HFF-Myc (cell line): ENCODE results near the gene DPT.

ENCODE experiments used
- DNase-seq: peaks from one replicate; pipeline ENCODE4 v3.0.0-alpha.2; 2011; ENCODE audit warnings: low read depth; ENCODE audit errors: extremely low read depth
- H3K4me3 ChIP-seq: replicated peaks from 2 replicates; pipeline ENCODE4 v1.5.1; 2011; ENCODE audit warnings: low read depth, mild to moderate bottlenecking, control low read depth, low read length
- TF ChIP-seq, protein P1 (sequence below): IDR thresholded peaks from 2 replicates; pipeline ENCODE4 v1.5.1; 2012; ENCODE audit warnings: mild to moderate bottlenecking, low read depth, low read length, control low read depth; ENCODE audit errors: missing control alignments

Gene DPT

GRCh38 chr1:168654198-168654915 is 74.6 kb downstream of the DPT start:
- no peak for DNase-seq
- TF ChIP-seq, protein P1, sequence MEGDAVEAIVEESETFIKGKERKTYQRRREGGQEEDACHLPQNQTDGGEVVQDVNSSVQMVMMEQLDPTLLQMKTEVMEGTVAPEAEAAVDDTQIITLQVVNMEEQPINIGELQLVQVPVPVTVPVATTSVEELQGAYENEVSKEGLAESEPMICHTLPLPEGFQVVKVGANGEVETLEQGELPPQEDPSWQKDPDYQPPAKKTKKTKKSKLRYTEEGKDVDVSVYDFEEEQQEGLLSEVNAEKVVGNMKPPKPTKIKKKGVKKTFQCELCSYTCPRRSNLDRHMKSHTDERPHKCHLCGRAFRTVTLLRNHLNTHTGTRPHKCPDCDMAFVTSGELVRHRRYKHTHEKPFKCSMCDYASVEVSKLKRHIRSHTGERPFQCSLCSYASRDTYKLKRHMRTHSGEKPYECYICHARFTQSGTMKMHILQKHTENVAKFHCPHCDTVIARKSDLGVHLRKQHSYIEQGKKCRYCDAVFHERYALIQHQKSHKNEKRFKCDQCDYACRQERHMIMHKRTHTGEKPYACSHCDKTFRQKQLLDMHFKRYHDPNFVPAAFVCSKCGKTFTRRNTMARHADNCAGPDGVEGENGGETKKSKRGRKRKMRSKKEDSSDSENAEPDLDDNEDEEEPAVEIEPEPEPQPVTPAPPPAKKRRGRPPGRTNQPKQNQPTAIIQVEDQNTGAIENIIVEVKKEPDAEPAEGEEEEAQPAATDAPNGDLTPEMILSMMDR, result no peak
- H3K4me3 ChIP-seq, result no peak overlapping the region

GRCh38 chr1:168653567-168653966 is 75.4 kb downstream of the DPT start:
- H3K4me3 ChIP-seq, result no peak overlapping the region
- TF ChIP-seq, protein P1, result no peak
- DNase-seq, result no peak

DNA sequence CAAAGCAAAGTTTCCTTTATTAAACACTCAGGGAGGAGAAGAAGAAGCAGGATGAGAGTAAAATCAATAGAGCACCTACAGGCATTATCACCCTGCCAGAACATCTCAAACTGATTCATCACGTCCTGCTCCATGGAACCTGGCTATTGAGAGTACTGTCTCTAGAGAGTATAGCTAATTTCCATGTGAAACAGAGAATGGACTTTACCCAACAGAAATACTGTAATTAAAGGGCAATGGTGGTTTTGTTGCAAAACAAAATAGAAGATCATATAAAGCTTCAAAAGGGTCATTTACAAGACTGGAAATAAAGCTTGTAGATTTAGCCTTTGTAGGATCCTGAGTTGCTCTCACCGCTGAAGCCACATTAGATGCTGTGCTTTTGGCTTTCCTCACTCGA is 83.3 kb downstream of the DPT start:
- TF ChIP-seq, protein P1, result no peak
- no peak for DNase-seq
- no peak overlapping the region for H3K4me3 ChIP-seq
